HG02981 (cell line): ENCODE measurements around the gene RPA1.

Experiments used
- ATAC-seq: cut with Tn5 transposase; IDR thresholded peaks from one replicate; pipeline ENCODE4 v1.9.1; 2021; ENCODE audit warnings: mild to moderate bottlenecking, moderate library complexity; ENCODE audit not compliant: unreplicated experiment

RPA1 gene

DNA sequence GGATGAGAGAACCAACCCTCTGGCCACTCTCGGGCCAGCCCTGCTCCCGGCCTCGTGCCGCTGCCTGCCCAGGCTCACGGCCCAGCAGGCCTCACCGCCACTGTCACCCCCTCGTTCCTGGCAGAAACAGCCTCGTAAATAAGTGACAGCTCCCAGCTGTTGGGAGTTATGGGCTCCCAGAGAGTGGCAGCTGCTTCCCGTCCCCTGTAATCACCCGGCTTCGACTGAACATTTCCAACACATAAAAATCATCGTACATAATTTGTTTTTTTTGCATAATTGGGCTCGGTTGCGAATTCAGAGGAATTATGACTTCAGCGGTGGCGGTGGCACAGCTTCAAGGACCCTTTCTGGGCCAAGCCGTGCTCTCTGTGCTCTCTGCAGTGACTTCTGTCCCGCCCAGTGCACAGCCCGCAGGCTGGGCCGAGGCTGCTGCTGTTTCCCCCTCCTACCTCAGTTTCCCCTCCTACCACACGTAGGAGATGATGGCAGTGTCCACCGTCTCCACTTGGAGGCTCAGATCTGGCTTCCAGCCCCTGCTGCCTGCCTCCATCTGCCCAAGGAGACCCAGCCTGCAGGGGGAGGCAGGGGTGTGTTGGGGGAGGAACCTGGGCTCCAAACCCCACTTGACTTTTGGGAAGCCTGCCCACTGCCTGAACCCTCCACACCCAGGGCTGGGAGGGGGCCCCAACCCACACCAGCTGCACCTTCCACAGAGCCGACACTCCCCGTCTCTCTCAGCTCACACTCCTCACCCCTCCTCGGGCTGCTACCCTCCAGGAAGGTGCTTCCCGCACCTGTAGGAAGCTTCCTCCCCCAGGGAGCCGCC lies 110.4 kb downstream of the RPA1 start:
- no peak for ATAC-seq

DNA sequence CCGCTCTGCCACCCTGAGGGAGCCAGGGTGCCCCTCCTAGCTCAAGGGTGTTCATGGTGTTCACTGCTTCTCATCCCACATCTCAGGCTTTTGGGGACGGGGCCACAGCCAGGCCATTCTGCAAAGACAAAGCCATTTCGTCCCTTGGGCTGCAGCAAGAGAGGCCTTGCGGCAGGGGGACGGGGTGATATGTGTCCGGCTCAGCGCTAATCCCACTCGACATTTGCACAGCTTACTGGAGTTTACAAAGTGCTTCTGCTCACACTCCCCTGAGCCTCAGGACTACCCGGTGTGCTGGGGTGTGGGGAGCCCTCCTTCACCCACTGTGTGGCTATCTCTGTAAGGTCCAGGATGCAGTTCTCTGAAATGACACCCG lies 111.0 kb downstream of the RPA1 start:
- no peak for ATAC-seq

DNA sequence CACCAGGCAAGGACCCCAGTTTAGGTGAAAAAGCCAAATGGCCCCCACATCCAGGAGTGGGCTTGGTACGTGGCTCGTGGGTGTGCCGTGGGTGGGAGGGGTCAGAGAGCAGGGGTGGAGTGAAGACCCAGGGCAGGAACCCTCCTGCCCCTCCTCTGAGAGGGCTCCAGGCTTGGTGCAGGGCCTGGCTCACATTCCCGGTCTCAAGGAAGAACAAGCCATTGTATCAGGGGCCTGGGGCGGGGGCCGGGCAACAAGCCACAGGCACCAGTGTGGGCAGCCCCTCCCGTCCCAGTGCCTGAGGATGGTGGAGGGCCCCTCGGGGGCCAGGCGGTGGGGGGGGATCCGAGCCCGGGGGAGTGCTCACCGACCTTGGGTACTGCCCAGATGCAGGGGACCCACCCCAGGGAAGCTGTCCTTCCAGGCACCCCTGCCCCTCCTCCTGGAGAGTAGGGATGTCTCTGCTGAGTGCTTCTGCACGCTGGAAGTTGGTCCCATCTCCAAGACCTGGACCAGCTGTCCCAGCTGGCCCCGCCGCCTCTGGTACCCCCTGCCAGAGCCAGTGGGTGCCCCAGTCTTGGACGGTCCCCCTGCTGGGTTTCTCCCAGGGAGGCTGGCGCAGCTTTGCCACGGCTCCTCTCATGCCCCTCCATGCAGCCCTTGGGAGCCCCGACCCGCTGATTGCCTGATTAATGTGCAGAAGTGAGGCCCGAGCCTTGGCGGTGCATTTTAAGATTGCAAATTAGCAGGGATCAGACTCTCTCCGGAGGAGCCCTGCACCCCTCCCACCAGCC lies 111.7 kb downstream of the RPA1 start:
- ATAC-seq = no peak

DNA sequence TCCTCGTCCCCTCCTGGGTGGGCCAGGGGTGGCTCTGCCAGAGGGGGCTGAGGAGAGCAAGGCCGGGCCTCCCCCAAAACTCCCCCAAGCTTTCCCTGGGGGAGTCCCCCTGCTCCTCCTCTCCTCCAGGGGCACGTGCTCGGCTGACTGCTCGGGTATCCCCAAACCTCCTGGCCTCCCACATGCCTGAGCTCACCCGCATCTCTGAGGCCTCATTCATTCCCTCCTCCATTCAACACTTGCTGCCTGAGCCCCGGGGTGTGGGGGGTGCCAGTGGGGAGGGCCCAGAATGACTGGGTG lies 112.2 kb downstream of the RPA1 start:
- ATAC-seq = no peak

DNA sequence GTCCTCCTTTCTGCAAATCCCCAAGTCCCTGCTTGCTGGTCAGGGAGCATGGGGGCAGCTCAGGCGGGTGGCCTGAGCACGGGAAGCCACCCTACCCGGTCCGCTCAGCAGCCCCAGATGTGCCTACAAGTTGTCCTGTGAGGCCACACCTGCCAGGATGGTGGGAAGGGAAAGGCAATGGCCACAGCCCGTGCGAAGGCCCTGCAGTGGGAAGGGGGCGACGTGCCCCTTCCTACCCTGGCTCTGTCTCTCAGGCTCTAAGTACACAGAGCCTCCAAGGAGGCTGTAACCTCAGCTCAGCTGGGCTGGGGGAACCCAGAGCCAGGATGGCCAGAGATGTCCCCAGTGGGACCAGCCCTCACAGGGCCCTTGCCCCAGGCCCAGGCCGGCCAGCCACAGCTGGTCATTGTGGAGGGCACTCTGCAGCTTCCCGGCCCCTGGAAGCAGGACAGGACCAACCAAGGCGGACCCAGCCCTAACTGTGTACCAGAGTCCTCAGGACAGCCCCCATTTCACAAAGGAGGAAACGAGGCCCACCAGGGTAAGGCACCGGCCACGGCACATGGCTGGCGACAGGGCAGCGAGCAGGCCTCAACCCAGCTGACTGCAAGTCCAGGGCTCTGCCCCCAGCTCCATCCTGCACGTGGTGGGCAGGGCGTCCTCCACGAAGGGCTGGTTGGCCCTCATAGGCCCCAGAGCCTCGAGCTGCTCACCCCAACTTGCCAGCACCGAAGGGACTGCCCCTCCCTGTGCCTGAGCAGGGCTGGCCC lies 113.0 kb downstream of the RPA1 start:
- ATAC-seq = no peak

DNA sequence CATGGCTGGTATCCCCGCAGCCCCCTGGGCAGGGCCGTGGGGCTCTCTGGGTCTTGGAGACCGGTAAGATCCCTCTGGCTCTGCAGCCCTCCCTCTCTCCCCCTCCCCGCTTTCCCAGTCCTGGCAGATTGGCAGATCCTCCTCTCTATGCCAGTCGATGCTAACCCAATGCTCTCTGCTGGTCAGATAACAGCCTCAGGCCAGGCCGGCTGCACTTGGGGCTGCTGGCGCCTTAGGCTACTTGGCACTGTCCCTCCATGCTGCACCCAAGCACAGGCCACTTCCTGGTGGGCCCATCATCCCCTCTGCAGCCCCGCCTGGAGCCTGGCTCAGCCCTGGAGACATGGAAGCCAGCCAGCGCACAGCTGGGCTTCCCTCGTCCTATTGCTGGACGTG lies 113.6 kb downstream of the RPA1 start:
- ATAC-seq = no peak

DNA sequence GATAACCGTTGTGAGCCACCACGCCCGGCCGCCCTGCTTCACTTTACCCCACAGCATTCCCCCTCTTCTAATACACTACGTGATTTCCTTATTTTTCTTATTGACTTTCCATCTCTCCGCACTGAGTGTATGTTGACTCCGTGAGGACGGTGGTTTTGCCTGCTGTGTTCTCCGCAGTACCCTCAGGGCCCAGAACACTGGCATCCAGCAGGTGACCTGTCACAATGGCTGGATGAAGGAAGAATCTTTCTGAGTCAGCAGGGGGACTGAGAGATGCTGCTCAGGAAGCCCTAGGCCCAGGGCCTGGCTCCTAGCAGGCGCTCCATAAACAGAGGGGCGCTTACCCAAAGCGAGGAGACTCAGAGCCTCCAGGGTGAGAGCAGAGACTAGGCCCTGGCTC lies 115.8 kb downstream of the RPA1 start:
- ATAC-seq = no peak

DNA sequence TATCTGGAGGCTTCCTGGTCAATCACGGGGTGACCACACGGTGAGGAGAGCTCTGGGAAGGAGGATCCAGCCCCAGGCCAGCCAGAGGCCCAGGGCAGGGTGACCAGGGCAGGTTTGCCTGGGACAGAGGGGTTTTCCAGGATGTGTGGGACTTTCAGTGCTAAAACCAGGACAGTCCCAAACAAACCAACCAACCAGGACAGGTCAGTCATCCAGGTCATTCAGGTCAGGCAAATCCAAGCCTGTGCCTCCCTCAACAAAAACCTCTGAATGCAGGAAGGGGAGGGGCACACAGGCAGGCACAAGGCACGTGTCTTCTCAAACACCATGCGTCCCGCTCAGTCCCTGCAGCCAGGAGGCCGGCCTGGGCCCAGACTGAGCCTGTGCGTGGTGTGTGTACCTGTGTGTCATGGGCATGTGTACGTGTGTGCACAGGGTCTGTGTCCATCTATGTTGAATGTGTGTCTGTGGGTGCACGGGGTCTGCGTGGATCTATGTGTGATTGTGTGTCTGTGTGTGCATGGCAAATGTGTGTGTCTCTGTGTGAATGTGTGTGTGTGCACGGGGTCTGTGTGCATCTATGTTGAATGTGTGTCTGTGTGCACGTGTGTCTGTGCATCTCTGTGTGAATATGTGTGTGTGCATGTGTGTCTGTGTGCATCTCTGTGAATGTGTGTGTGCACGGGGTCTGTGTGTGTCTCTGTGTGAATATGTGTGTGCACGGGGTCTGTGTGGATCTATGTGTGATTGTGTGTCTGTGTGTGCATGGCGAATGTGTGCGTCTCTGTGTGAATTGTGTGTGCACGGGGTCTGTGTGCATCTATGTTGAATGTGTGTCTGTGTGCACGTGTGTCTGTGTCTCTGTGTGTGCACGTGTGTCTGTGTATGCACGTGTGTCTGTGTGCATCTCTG lies 116.5 kb downstream of the RPA1 start:
- ATAC-seq = no peak

DNA sequence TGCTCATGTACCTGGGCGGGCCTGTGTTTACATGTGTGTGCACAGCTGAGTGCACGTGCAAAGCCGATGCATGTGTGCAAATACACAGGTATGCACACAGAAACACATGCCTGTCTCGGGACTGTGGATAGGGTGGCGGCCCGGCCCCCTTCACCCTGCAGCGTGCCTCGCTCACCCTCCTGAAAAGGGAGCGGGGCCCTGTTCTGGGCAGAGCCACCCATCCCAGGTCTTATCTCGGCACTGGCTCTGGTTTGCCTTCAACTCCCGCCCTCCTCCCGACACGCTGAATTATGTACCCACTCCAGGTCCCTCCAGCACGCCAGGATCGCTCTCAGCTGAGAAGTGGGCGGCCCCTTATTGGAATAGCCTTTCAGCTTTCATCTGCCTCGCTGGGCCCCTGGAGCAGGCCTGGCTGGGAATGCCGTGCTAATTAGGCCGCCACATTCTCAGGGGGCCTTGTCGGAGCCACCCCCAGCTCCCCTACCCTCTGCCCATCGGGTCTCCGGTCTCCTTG lies 117.5 kb downstream of the RPA1 start:
- ATAC-seq = no peak

DNA sequence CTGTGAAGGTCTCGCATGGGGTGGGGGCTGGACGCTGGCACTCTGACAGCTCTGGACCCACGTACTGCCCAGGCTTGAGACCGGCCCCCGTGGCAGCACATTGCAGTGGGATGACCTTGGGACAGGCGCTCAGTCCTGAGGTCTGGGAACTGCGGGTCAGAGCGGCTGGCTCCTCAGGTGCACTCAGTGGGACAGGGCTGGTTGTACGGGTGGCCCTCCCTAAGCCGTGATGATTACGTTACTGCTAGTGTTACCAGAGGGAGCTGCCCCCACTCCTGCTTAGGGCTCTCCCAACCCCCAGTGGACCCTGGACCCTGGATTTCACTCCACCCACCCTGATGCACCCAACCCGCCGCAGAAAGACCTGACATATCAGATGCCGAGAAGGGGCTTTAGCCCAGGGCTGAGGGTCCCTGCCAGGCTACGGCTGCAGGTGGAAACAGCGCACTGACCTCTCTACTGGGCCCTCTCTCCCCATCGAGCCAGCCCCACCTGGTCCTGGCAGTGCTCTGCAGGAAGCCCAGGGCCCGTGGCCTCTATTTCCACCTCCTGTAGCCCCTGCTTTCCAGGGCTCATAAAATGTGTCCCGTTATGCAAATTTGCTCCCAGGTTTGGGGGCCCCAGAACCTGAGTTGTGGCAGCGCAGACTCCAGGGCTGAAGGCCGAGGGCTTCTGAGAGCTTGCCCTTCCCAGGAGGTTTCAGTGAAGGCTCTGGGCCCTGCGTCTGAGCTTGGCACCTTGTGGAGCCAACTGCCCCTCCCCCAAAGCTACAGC lies 118.1 kb downstream of the RPA1 start:
- ATAC-seq = no peak

DNA sequence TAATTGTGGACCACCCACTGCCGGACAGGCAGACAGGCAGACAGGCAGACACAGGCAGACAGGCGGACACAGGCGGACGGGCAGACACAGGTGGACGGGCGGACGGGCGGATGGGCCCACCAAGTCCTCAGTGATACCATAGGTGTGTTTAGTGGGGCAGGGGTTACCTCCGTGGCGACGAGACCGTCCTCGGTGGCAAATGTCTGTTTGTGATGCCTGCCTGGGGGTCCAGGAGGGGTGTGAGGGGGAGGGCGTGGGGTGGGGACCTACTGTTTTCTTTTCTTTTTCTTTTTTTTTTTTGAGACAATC lies 118.7 kb downstream of the RPA1 start:
- ATAC-seq = no peak
